ENCODE results near the gene RAPGEF5.

- no peak for TF ChIP-seq CTCF (IDR thresholded peaks at IDR 0.05)
- TF ChIP-seq POLR2A (IDR thresholded peaks at IDR 0.05) = no peak
Measured at GRCh38 chr7:22300839-22301238, 56.1 kb downstream of the RAPGEF5 start.
